Stimulated activated CD4-positive, alpha-beta T cell treated with anti-CD3 and anti-CD28 coated beads, Interleukin-12 subunit alpha, Interleukin-12 subunit beta, amount 100 ng/mL, for 4 hours (primary cell): ENCODE data around the gene RAB31.

Experiments
- DNase-seq: peaks from one replicate; pipeline ENCODE4 v3.0.0-alpha.2; 2020

Gene RAB31

GRCh38 chr18:9739516-9739915, 31.4 kb downstream of the RAB31 start:
- no peak for DNase-seq

GRCh38 chr18:9740071-9740470, 32.0 kb downstream of the RAB31 start:
- no peak for DNase-seq

DNA sequence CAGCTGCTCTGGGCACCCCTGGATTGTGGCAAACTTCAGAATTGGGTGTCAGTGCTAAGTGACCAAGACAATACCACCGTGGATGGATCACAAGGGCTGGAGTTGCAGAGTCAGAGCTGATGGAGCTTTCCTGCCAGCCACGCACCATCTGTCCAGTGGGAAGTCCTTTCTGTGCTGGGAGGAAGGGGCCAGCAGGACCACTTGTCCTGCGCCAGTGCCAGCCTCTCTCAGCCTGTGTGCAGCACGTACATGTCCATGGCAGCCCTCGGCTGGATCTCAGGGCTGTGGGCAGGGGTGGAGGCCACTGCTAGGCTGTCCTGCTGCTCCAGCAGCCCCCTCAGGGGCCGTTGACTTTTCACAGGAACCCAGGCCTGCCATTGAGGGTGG, 33.3 kb downstream of the RAB31 start:
- DNase-seq = no peak

DNA sequence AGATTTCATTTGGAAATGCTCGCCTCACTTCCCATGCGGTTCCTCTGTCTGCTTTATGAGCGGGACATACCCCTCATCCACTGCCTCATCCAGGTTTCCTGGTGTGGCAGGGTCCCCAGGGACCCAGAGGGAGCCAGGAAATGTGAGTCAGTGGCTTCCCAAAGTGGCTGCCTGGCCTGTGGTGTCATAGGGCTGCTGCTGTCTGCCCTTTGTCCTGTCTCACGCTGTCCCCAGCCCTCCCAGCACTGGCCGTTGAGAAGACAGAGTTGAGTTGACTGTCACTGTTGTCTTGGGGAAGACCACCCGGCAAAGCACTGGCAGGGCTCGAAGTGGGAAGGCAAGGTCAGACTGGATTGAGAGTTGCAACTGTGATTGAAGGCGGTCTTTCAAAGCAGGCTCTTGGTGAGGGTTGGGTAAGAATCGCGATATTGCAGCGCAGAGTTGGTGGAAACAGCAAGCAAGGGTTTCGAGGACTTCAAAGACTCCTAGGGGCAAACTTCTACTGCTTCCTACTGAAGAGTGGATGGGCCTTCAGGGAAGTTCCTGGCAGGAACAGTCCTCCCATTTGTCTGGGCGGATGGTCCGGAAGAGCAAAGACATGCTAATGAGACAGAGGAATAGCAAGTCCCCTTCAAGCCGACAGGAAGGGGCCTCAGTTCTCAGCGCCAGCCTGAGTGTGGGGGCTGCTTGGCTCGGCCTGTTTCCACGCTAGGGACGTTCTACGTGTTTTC, 33.9 kb downstream of the RAB31 start:
- DNase-seq = no peak

DNA sequence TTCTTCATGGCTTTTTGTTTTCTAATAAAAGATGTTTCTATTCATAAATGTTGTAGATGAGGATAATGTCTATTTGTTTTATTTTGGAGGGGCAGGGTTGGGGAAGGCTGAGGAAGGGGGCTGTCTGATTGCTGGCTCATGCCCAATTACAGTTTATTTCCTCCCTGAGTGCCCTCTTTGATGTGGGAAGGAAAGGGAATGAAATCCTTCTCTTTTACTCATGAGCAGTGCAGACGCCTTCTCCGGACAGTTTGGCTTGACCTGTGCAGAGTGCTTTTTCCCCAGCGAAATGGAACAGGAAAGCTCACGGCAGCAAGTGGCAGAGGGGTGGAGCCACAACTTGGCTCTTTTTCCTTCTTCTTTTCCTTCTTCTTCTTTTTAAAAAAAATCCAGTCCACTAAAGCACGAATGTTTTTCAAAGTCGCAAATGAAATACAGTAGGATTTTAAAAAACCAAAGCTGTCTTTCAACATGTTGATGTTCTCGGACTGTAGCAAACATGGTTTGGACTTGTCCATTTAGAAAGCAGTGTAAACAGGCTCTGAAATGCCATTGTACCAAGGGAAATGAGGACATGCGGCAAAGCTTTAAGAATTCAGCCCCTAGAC, 34.5 kb downstream of the RAB31 start:
- no peak for DNase-seq

- no peak for DNase-seq
Observed at GRCh38 chr18:9743200-9744016, 35.3 kb downstream of the RAB31 start.

GRCh38 chr18:9746958-9747357, 38.9 kb downstream of the RAB31 start:
- no peak for DNase-seq

DNA sequence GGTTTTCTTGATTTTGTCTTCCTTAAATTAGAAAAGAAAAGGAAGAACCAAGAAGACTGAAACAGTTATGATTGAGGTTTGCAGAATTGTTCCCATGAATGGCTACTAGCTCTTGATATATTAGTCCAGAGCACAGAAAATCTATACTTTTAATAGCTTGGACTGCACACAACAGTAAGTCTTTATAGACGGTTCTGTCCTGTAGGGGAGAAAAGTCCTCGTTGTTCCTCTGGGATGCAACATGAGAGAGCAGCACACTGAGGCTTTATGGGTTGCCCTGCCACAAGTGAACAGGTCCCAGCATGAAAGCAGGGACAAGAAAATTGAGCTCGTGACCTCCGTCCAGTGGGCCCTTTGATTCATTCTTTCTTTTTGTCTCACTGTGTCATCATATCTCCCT, 41.5 kb downstream of the RAB31 start:
- no peak for DNase-seq

- DNase-seq = no peak
Observed at GRCh38 chr18:9750112-9750511, 42.0 kb downstream of the RAB31 start.

GRCh38 chr18:9750606-9751304, 42.7 kb downstream of the RAB31 start:
- DNase-seq = no peak

- no peak for DNase-seq
Observed at GRCh38 chr18:9751371-9752031, 43.4 kb downstream of the RAB31 start.

DNA sequence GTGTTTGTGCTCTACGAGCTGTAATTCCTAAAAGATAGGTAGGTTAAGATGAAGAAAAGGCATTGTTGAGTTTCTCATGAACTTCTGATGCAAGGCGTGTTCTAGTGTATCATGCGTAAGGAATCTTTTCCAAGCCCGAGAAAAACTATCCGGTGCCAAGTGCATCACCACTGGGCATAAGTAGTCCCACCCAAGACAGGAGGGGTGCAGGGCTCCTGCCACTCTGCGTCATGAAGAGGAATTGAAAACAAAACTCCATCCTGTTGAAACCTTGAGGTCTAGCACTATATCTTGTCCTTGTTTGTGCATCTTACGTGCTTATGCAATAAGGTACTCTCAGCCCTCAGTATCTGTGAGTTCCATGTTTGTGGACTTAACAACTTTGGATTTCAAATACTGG, 45.7 kb downstream of the RAB31 start:
- no peak for DNase-seq

DNA sequence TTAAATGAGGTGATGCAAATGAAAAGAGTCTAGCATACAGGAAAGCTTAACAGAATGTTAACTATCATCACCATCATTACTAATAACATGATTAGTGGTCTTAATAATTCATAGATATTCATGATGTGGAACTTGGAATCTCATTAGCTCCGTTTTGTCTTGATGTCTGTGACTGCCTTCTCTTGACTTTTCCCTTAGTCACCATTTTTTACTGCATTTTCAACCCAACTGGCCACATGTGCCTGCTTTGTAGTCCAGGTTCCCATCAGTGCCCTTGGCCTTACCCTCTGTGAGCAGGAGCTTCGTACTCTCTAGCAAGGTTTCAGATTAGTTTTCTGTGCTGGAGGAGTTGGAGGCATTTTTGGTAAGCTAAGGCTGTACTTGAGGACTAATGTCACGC, 47.0 kb downstream of the RAB31 start:
- DNase-seq = no peak

- no peak for DNase-seq
Observed at GRCh38 chr18:9755615-9756014, 47.5 kb downstream of the RAB31 start.

GRCh38 chr18:9756271-9756932, 48.3 kb downstream of the RAB31 start:
- no peak for DNase-seq

DNA sequence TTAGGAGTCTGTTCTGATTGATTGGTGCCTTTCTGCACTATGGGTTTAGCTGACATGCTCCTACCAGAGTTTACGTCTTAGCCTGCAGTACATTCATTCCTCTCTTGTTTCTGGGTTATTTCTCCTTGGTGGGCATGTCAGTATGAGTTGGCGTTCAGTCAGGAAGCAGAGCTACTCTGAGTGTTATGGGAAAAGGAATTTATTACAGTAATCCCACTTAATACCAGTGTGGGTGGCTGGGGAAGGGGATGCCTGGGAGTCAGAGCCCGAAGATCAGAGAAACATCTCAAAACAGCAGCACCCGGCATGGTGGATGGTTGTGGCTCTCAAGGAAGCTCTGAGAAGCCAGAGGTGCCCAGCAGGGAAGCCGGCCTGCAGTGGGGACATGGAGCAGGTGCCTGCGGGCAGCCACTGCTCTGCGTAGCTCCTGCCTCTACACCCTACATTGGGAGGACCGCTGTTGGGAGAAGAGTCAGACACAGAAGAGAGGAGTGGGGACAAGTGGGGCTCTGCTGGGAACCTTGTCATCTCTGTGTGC, 48.9 kb downstream of the RAB31 start:
- no peak for DNase-seq

GRCh38 chr18:9757827-9758621, 49.9 kb downstream of the RAB31 start:
- no peak for DNase-seq

- no peak for DNase-seq
Observed at GRCh38 chr18:9758624-9759075, 50.5 kb downstream of the RAB31 start.

DNA sequence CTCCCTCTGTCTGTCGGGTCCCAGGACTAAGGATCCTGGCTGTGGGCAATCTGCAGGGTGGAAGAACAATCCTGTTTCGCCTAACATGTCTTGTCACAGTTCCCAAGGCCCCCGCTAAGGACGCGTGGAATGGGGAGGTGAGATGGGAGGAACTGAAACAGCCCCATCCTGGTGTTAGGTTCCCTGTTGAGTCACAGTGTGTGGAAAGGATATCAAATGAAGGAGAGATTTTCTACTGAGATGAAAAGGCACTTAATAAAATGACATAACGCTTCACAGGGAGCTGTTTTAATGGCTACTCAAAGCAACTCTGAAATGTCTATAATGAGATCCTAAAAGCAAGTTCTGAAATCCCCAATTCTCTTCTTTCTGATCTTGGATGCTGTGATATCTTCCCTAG, 52.5 kb downstream of the RAB31 start:
- no peak for DNase-seq

- DNase-seq = no peak
Observed at GRCh38 chr18:9762526-9762925, 54.4 kb downstream of the RAB31 start.

DNA sequence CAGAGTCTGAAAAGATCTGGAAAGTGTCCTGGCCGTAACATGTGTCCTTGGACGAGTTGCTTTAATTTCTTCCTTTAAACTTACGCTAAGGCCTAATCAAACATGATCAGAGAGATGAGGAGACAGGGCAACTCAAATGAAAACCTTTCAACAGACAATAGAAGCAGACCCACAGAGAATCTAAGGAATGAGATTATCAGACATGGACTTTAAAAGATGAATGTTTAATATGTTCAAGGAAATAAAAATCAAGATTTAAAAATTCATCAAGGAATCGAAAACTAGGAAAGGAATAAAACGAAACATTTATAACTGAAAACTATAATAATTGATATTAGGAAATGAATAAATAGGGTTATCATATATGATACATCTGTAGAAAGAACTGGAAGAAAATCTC, 55.1 kb downstream of the RAB31 start:
- DNase-seq = no peak
